Duodenal mucosa (tissue), 2 donors: Measurements from ENCODE around the gene PHOX2A.

ENCODE experiments used
- H3K27ac ChIP-seq: one replicate; pipeline ENCODE4 v1.7.0; 2013; ENCODE audit warnings: low read depth, low read length
- H3K27me3 ChIP-seq, 2 donors: one replicate each; pipeline ENCODE4 v1.7.0; 2013; ENCODE audit warnings: low read length in 2 of 2, control low read depth in 1 of 2; ENCODE audit not compliant: insufficient read depth in 2 of 2, control insufficient read depth in 1 of 2
- H3K36me3 ChIP-seq, 2 donors: one replicate each; pipeline ENCODE4 v1.7.0; 2013; ENCODE audit warnings: low read length in 2 of 2, control low read depth in 1 of 2; ENCODE audit not compliant: insufficient read depth in 2 of 2, control insufficient read depth in 1 of 2
- H3K4me1 ChIP-seq, 2 donors: one replicate each; pipeline ENCODE4 v1.7.0; 2013; ENCODE audit warnings: low read length in 2 of 2, control low read depth in 1 of 2; ENCODE audit not compliant: insufficient read depth in 2 of 2, control insufficient read depth in 1 of 2
- H3K4me3 ChIP-seq, 2 donors: one replicate each; pipeline ENCODE4 v1.7.0; 2013; ENCODE audit warnings: low read length in 2 of 2, low read depth in 1 of 2
- H3K9ac ChIP-seq, 2 donors: one replicate each; pipeline ENCODE4 v1.7.0; 2013; ENCODE audit warnings: low read length in 2 of 2, low read depth in 1 of 2
- H3K9me3 ChIP-seq, 2 donors: one replicate each; pipeline ENCODE4 v1.7.0; 2013; ENCODE audit warnings: low read length in 2 of 2, control low read depth in 1 of 2; ENCODE audit not compliant: control insufficient read depth in 1 of 2

Gene PHOX2A

DNA sequence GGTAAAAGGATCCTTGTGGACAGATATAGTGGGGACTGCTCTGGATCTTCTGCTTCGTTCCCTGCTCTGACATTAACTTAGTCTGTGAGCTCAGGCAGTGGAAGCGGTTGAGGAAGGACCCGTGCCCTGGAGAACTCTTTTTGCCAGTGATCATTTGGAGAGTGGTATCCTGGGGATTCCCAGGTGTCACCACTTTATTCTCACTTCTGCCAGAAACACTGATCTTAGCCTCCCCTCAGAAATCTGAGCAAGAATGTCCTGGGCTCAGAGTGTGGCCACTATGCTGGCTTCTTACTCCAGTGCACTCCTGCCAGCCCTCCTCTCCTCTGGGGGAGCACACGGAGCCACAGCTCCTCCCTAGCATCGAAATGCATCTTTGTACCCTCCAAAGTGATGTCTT lies 7.6 kb upstream of the PHOX2A start:
- Histone ChIP-seq H3K9me3 (no peaks in the 10 kb centered on the region), H3K27ac (no peak overlapping the region), H3K4me1 (no peaks in the 10 kb centered on the region), H3K36me3 (no peaks in the 10 kb centered on the region), H3K9ac (no peak overlapping the region), H3K27me3 (peaks cover 19 to 25% of the 10 kb centered on the region in 2 donors), H3K4me3 (no peak overlapping the region)

DNA sequence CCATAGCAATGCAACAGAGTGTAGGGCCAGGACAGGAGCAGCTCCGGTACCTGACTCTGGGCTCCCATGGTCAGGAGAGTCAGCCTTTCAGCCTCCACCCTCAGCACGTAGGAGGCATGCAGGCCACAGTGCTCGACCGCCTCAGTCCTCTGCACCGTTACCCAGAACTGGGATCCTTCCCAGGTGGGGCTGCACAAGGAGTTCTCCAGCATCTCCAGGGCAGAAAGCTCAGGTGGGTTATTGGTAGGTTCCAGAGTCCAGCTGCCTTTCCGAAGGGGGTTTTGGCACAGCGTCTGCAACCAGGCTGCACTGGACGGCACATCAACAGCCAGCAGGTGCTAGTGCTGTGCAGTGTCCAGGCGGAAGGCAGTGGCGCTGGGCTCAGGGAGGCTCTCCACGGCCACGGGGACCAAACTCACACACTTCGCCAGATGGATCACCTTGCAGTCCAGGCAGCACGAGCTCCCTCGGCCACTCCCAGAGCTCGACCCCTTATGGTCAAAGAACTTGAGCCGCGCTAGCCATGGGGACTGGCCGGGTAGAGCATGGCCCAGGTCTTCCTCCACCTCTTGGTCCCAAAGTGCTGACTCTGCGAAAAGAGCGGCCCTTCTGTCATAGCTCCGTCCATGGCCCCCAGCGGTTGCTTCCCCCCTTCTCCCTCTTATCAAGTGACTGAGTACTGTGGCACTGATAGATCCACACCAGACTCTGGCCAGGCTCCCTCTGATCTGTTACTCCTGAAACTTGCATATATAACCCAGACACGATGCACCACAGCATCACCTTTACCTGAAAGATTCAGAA lies 6.9 kb upstream of the PHOX2A start:
- peaks cover 20 to 28% of the 10 kb centered on the region in 2 donors for H3K27me3 ChIP-seq
- H3K4me1 ChIP-seq, result no peaks in the 10 kb centered on the region
- no peak overlapping the region for H3K27ac ChIP-seq
- H3K36me3 ChIP-seq, result no peaks in the 10 kb centered on the region
- no peaks in the 10 kb centered on the region for H3K9me3 ChIP-seq
- no peak overlapping the region for H3K4me3 ChIP-seq
- H3K9ac ChIP-seq, result no peak overlapping the region

DNA sequence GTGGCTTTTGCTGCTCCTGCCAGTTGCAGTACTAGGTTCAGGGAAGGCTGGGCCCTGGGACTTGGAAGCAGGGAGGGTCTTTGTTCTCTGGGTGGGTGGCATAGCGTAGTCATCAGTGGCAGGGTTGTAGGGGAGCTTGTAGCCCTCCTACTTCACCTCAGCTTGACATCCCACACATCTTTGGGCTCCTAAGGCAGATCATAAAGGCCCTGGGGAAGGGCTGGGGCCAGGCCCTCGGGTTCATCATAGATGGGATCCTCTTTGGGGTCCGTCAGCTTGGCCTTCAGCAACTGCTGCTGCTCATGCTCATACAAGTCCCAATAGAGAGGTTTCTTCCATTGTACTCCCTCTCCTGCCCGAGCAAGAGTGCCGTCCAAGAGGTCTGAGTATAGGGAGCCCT lies 6.0 kb upstream of the PHOX2A start:
- Histone ChIP-seq H3K27me3 (peaks cover 28 to 36% of the 10 kb centered on the region in 2 donors), H3K9me3 (no peaks in the 10 kb centered on the region)

DNA sequence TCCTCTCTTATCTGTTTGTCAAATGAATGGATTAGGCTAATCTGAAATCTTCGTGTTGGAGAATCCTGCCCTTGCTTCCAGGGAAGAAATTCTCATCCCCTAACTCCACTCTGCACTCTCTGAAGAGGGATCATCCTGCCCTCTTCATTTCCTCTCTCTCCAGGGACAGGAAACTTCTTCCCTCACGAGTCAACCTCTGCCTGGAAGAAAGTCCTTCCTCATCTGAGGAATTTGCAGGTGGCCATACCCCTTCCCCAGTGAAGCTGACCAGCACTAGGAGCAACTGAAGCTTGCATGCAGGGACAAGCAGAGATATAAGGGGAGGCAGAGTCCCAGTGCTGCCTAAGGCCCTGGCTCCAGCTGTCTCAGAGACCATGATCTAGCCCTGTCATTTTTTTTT lies 3.6 kb upstream of the PHOX2A start:
- Histone ChIP-seq H3K27me3 (peaks cover 46 to 55% of the 10 kb centered on the region in 2 donors), H3K36me3 (no peaks in the 10 kb centered on the region), H3K27ac (no peak overlapping the region), H3K9me3 (no peaks in the 10 kb centered on the region), H3K4me3 (no peak overlapping the region), H3K9ac (no peak overlapping the region), H3K4me1 (no peaks in the 10 kb centered on the region)

More for the DNA sequence above, 6.0 kb upstream of the PHOX2A start:
- H3K9ac ChIP-seq, result no peak overlapping the region
- no peaks in the 10 kb centered on the region for H3K4me1 ChIP-seq
- H3K36me3 ChIP-seq, result no peaks in the 10 kb centered on the region
- H3K27ac ChIP-seq, result no peak overlapping the region
- H3K4me3 ChIP-seq, result no peak overlapping the region

DNA sequence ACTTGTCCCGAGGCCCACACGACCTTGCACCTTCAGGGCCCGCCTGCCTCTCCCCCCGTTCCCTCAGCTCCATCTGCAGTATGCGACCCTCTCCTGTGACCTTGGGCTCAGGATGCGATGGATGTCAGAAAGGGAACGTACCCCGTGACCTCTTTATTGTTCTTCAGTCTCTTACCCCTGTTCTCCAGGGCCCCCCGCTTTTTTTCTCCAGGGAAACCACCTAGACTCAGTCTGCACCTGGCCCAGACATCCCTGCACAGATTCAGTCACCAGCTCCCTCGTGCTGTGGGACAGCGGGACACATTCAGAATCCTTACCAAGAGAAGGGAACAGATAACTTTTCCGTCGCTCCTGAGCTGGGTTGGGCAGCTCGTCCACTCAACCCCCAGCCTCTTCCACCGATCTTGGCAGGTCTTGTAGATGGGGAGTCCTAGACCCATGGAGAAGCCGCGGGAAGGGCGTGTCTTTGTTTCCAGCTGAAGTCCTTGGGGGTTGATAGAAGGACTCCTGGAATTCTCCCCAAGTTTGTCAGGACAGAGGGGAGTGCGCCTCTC lies 1.4 kb upstream of the PHOX2A start:
- no peak overlapping the region for H3K9ac ChIP-seq
- H3K27me3 ChIP-seq, result peaks cover 53 to 73% of the 10 kb centered on the region in 2 donors

DNA sequence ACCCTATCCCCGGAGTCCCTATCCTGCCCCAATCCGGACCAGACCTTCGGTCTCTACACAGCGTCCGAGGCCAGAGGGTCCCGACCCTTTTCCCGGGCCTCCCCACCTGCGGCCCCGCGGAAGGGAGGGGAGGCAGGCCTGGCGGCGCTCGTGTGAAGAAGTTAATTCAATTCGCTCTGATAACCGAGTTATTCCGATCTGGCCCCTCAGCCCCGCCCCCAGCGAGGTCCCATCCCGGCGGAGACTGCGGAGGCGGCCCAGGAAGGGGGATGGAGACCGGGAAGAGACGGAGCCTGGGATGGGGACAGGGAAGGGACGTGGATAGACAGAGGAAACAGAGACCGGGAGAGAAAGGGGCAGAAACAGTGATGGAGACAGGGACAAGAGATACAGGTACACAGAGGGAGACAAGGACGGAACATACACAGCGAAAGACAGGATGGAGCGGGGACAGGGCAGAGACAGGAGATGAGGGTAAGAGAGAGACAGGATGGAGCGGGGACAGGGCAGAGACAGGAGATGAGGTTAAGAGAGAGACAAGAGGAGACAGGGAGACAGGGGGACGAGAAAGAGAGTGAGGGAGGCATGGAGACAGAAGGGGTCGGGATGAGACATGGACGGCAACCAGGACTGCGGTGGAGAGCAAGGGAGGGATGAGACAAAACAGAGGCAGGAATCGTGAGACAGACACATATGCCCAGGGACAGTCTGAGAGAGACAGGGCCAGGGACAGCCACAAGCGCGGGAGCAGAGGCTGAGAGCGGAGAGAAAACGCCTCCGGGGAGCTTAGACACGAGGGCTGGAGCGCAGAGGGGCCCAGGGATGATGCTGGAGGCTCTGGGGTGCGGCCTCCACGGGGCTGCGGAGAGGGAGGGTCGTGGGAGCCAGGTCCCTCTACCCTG lies 636 bp upstream of the PHOX2A start:
- peaks cover 54 to 75% of the 10 kb centered on the region in 2 donors for H3K27me3 ChIP-seq
- peaks cover 4 to 11% of the 10 kb centered on the region in 2 donors for H3K4me1 ChIP-seq
- H3K4me3 ChIP-seq, result no peak overlapping the region
- H3K36me3 ChIP-seq, result no peaks in the 10 kb centered on the region
- no peak overlapping the region for H3K27ac ChIP-seq
- no peaks in the 10 kb centered on the region for H3K9me3 ChIP-seq
- H3K9ac ChIP-seq, result no peak overlapping the region

More for the DNA sequence above, 1.4 kb upstream of the PHOX2A start:
- Histone ChIP-seq H3K4me3 (no peak overlapping the region), H3K9me3 (no peaks in the 10 kb centered on the region), H3K4me1 (peaks cover 4 to 7% of the 10 kb centered on the region in 2 donors), H3K36me3 (no peaks in the 10 kb centered on the region), H3K27ac (no peak overlapping the region)

DNA sequence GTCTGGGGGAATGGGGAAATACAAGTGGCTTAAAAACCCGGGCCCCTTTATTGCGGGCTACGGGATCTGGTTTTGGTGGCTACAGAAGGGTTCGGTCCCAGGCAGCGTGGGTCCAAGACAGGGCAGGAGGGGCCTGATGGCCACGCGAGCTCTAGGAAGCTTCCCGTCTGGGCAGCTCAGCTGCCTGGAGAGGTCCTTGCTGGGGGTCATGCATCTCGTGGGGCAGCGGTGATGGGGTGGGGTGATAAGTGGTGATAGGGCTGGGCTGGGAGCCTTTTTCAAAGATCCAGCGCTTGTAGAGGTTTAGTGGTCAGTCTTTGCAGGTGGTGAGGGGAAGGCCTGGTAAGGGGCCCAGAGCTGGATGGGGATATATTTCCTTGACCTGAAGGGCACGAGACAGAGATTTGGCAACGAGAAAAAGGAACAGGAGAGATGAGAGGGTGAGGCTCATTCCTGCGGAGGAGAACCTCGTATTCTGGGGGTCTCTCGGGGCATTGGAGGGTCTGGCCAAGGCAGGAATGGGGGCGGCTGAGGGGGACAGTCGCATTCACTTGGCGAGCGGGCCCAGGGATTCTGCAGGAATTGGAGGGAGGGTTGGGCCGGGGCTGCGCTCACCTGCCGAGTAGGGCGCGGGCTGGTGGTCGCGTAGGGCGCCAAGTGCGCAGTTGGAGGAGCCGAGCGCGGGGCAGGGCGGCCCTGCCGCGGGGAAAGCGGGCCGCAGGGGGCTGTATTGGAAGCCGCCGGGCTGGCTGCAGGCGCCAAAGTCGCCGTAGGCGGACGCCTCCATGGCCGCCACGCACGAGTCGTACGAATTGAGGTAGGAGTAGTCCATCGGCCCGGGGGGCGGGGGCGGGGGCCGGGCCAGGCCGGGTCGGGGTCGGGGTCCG lies 560 bp downstream of the PHOX2A start:
- no peaks in the 10 kb centered on the region for H3K9me3 ChIP-seq
- H3K9ac ChIP-seq, result no peak overlapping the region
- peaks cover 52 to 76% of the 10 kb centered on the region in 2 donors for H3K27me3 ChIP-seq
- H3K4me1 ChIP-seq, result peaks cover 14 to 20% of the 10 kb centered on the region in 2 donors
- no peak overlapping the region for H3K27ac ChIP-seq
- H3K4me3 ChIP-seq, result no peak overlapping the region
- peaks cover 0 to under 1% of the 10 kb centered on the region in 2 donors for H3K36me3 ChIP-seq

DNA sequence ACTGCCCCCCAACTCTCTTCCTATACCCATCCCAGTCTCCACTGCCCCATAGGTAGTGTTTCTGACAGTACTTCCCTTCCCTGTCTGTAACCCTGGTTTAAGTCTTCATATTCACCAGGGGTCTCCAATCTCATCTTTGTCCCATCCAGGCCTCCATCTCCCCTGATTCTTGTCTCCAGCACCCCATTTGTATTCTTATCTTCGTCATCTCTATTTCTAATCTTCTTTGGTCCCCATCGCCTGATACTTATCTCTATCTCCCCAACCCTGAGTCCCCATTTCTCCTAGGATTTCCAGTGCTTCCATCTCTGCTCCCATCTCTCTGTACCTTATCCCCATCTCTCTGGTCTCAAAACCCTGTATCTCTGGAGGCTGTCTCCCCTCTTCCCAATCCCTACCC lies 1.8 kb downstream of the PHOX2A start:
- Histone ChIP-seq H3K9ac (no peak overlapping the region), H3K36me3 (peaks cover 4 to 7% of the 10 kb centered on the region in 2 donors), H3K4me1 (peaks cover 23 to 28% of the 10 kb centered on the region in 2 donors), H3K27me3 (peaks cover 44 to 67% of the 10 kb centered on the region in 2 donors), H3K27ac (no peak overlapping the region), H3K9me3 (no peaks in the 10 kb centered on the region), H3K4me3 (no peak overlapping the region)

DNA sequence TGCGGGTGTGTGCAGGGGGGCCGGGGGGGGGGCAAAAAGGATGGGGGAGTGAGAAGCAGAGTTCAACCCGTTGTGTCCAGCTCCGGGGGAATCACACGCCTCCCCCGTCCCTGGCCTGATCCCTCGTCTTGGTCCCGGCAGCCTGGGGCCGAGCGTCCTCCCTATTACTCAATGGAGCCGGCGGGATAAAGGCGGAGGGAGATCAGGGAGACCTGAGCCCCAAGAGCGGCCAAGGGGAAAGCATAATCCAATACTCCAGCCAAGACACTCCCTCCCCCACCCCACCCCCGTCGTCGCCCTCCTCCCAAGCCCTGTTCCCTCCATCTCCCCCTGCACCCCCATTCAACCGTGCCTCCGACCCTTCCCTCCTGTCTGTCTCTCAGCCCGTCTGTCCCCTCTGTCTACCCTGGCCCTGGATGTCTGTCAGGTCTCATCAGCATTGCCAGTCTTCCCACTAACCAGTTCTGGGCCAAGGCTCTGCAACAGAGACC lies 2.6 kb downstream of the PHOX2A start:
- Histone ChIP-seq H3K4me1 (peaks cover 23 to 28% of the 10 kb centered on the region in 2 donors), H3K27ac (no peak overlapping the region)

More for the DNA sequence above, 2.6 kb downstream of the PHOX2A start:
- H3K9ac ChIP-seq, result no peak overlapping the region
- H3K9me3 ChIP-seq, result no peaks in the 10 kb centered on the region
- H3K36me3 ChIP-seq, result peaks cover 4 to 15% of the 10 kb centered on the region in 2 donors
- peaks cover 37 to 59% of the 10 kb centered on the region in 2 donors for H3K27me3 ChIP-seq
- no peak overlapping the region for H3K4me3 ChIP-seq
